Tibial nerve (tissue), 4 donors: Measurements from ENCODE around the gene ZNF783.

ENCODE experiments used
- EP300 ChIP-seq, 2 donors: sonication (generic); formaldehyde crosslinking; IDR thresholded peaks; one replicate each; pipeline ENCODE4 v1.6.1; 2017; ENCODE audit warnings: antibody characterized with exemption in 2 of 2, mild to moderate bottlenecking in 1 of 2
- POLR2A ChIP-seq, 2 donors: fragments of 450-650 bp; IDR thresholded peaks; one replicate each; pipeline ENCODE4 v1.6.1; 2017; ENCODE audit warnings: antibody characterized with exemption in 2 of 2, mild to moderate bottlenecking in 2 of 2, moderate library complexity in 2 of 2
- TF ChIP-seq, protein P1 (sequence below), 5 experiments: fragments of 200-600 bp in 3 of 5; fragments of 450-650 bp in 2 of 5; sonication (generic) in 3 of 5; IDR thresholded peaks; one replicate each; pipeline ENCODE4 v1.5.1; 2016 to 2019; ENCODE audit warnings: antibody characterized with exemption in 5 of 5, mild to moderate bottlenecking in 3 of 5, moderate library complexity in 2 of 5

DNA sequence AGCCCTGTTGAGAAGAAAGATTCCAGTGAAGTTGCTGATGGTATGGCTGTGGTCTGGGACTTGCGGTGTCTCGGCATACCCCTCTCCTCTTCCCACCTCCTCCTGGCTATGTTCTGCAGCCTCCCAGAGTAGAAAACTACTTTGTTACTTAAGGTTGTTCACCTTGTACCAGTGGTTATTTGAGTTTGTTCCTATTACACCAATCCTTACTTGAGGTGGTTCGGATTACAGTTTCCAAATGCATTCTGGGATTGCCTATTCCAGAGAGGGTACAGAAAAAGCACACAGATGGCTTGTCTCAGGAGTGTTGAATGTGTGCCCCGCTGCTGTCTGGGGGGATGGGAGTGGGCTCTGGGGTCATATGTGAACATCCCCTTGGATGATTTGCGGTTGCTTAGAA, 6.8 kb upstream of the ZNF783 start:
- TF ChIP-seq, protein P1, sequence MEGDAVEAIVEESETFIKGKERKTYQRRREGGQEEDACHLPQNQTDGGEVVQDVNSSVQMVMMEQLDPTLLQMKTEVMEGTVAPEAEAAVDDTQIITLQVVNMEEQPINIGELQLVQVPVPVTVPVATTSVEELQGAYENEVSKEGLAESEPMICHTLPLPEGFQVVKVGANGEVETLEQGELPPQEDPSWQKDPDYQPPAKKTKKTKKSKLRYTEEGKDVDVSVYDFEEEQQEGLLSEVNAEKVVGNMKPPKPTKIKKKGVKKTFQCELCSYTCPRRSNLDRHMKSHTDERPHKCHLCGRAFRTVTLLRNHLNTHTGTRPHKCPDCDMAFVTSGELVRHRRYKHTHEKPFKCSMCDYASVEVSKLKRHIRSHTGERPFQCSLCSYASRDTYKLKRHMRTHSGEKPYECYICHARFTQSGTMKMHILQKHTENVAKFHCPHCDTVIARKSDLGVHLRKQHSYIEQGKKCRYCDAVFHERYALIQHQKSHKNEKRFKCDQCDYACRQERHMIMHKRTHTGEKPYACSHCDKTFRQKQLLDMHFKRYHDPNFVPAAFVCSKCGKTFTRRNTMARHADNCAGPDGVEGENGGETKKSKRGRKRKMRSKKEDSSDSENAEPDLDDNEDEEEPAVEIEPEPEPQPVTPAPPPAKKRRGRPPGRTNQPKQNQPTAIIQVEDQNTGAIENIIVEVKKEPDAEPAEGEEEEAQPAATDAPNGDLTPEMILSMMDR (IDR thresholded peaks at IDR 0.05): no peak
- TF ChIP-seq POLR2A (IDR thresholded peaks at IDR 0.05): no peak
- TF ChIP-seq EP300 (IDR thresholded peaks at IDR 0.05): no peak
